A549 (cell line): ENCODE results near the gene TMEM120A. TPM values are rescaled to one million over a fixed set of nuclear protein-coding genes. Genes with fewer than 3 reads are reported as not detected.

ENCODE experiments used
- ATAC-seq, 2 experiments: fragments of 200-7000 bp in 1 of 2; fragments of >200 bp in 1 of 2; cut with Nextera tagmentation in 1 of 2; cut with Tn5 transposase in 1 of 2; 3 replicates each; pipeline versions ENCODE4 v1.8.0 to v1.9.1; 2018 to 2020; ENCODE audit warnings: mild to moderate bottlenecking in 1 of 2, moderate library complexity in 1 of 2
- CTCF ChIA-PET: fragments of 300-600 bp; sonication (Branson Sonifier 250); formaldehyde crosslinking; extraction: SDS; loops from one replicate; lab custom pipeline; 2021; ENCODE audit warnings: antibody characterized with exemption, inconsistent platforms; lab: Yijun Ruan, JAX
- POLR2A ChIA-PET: fragments of 350-600 bp; formaldehyde crosslinking; extraction: SDS; loops from one replicate; lab custom pipeline; 2021; ENCODE audit warnings: antibody characterized with exemption, inconsistent platforms; lab: Yijun Ruan, JAX
- DNase-seq, 2 experiments: peaks; one replicate each; pipeline versions ENCODE4 v3.0.0 to v3.0.0-alpha.2; 2011 to 2016; ENCODE audit warnings: low read depth in 1 of 2, low spot score in 1 of 2
- FAIRE-seq: peaks from 2 replicates; lab custom pipeline; 2011; peaks lifted over from hg19 to GRCh38; lab: Jason Lieb, UNC
- H3K27ac ChIP-seq, 2 experiments: fragments of >200 bp; sonication (Bioruptor Twin); formaldehyde crosslinking; 3 replicates each; pipeline ENCODE4 v1.5.1; 2016 to 2017
- H3K4me1 ChIP-seq: fragments of >200 bp; sonication (Bioruptor Twin); formaldehyde crosslinking; 3 replicates; pipeline ENCODE4 v1.6.1; 2016
- H3K4me2 ChIP-seq: fragments of >200 bp; sonication (Bioruptor Twin); formaldehyde crosslinking; 3 replicates; pipeline ENCODE4 v1.6.1; 2016
- H3K4me3 ChIP-seq: fragments of >200 bp; sonication (Bioruptor Twin); formaldehyde crosslinking; 3 replicates; pipeline ENCODE4 v1.5.1; 2016
- H3K9me3 ChIP-seq: fragments of >200 bp; sonication (Bioruptor Twin); formaldehyde crosslinking; 3 replicates; pipeline ENCODE4 v1.6.1; 2016
- BHLHE40 ChIP-seq: IDR thresholded peaks from 2 replicates; pipeline ENCODE4 v1.6.1; 2012; ENCODE audit warnings: low read depth, low read length, inconsistent platforms
- CEBPB ChIP-seq, 2 experiments: fragments of >200 bp in 1 of 2; sonication (Bioruptor Twin) in 1 of 2; formaldehyde crosslinking in 1 of 2; IDR thresholded peaks; 2 replicates each; pipeline ENCODE4 v1.6.1; 2012 to 2016
- EHMT2 ChIP-seq: fragments of 200-600 bp; sonication (generic); IDR thresholded peaks from 2 replicates; pipeline ENCODE4 v1.6.1; 2016; ENCODE audit warnings: antibody characterized with exemption, low read depth, mild to moderate bottlenecking, moderate library complexity
- EP300 ChIP-seq, 2 experiments: fragments of >200 bp; sonication (Bioruptor Twin); formaldehyde crosslinking; IDR thresholded peaks; 2 replicates in 1 of 2; 3 replicates in 1 of 2; pipeline ENCODE4 v1.6.1; 2016 to 2017
- ESRRA ChIP-seq: fragments of 150-350 bp; IDR thresholded peaks from 2 replicates; pipeline ENCODE4 v1.6.1; 2014; ENCODE audit warnings: mild to moderate bottlenecking, low read length, borderline replicate concordance
- FOSB ChIP-seq: fragments of 250-450 bp; sonication (Bioruptor Pico); IDR thresholded peaks from 2 replicates; pipeline ENCODE4 v1.5.0; 2020; ENCODE audit warnings: mild to moderate bottlenecking, moderate library complexity
- FOSL2 ChIP-seq, 2 experiments: fragments of 450-650 bp in 1 of 2; fragments of >200 bp in 1 of 2; sonication (Bioruptor Twin) in 1 of 2; formaldehyde crosslinking; IDR thresholded peaks; 2 replicates each; pipeline versions ENCODE4 v1.5.0 to v1.6.1; 2016 to 2020; ENCODE audit warnings: mild to moderate bottlenecking in 1 of 2, moderate library complexity in 1 of 2
- HDAC2 ChIP-seq: fragments of 200-600 bp; sonication (generic); IDR thresholded peaks from 2 replicates; pipeline ENCODE4 v1.6.1; 2016
- HOXB13 ChIP-seq: fragments of 250-450 bp; sonication (Bioruptor Pico); IDR thresholded peaks from 2 replicates; pipeline ENCODE4 v1.5.0; 2020; ENCODE audit warnings: low read depth, mild to moderate bottlenecking, moderate library complexity
- HOXB5 ChIP-seq: fragments of 250-450 bp; sonication (Bioruptor Pico); IDR thresholded peaks from 2 replicates; pipeline ENCODE4 v1.5.0; 2020; ENCODE audit warnings: mild to moderate bottlenecking, moderate library complexity
- JUNB ChIP-seq: fragments of >200 bp; sonication (Bioruptor Twin); formaldehyde crosslinking; IDR thresholded peaks from 2 replicates; pipeline ENCODE4 v1.6.1; 2016
- KDM1A ChIP-seq: fragments of 200-600 bp; sonication (generic); IDR thresholded peaks from 2 replicates; pipeline ENCODE4 v1.6.1; 2016; ENCODE audit warnings: low read depth, mild to moderate bottlenecking
- MAFK ChIP-seq: fragments of 450-650 bp; IDR thresholded peaks from 2 replicates; pipeline ENCODE4 v1.6.1; 2014; ENCODE audit not compliant: partially characterized antibody
- MYC ChIP-seq: IDR thresholded peaks from 2 replicates; pipeline ENCODE4 v1.6.1; 2012; ENCODE audit warnings: mild to moderate bottlenecking, inconsistent platforms, low read length, improper control_type of control experiment, borderline replicate concordance
- NFE2L2 ChIP-seq: fragments of 150-350 bp; conservative IDR thresholded peaks from 2 replicates; pipeline ENCODE4 v1.6.1; 2014; ENCODE audit warnings: low read length
- NR3C1 ChIP-seq: fragments of >200 bp; sonication (Bioruptor Twin); formaldehyde crosslinking; IDR thresholded peaks from 3 replicates; pipeline ENCODE4 v1.6.1; 2017
- PHF8 ChIP-seq: fragments of 200-600 bp; sonication (generic); IDR thresholded peaks from 2 replicates; pipeline ENCODE4 v1.6.1; 2016; ENCODE audit warnings: low read depth, mild to moderate bottlenecking, antibody characterized with exemption, moderate library complexity, borderline replicate concordance
- POLR2A ChIP-seq: IDR thresholded peaks from 2 replicates; pipeline ENCODE4 v1.6.1; 2012; ENCODE audit warnings: mild to moderate bottlenecking, low read length
- POLR2AphosphoS2 ChIP-seq: conservative IDR thresholded peaks from 2 replicates; pipeline ENCODE4 v1.6.1; 2012; ENCODE audit warnings: low read length, improper control_type of control experiment, inconsistent platforms
- RARB ChIP-seq: fragments of 250-450 bp; sonication (Bioruptor Pico); IDR thresholded peaks from 2 replicates; pipeline ENCODE4 v1.8.0; 2021; ENCODE audit warnings: mild to moderate bottlenecking, moderate library complexity
- RNF2 ChIP-seq: fragments of 200-600 bp; sonication (generic); IDR thresholded peaks from 2 replicates; pipeline ENCODE4 v1.6.1; 2016; ENCODE audit warnings: low read depth, mild to moderate bottlenecking, antibody characterized with exemption, moderate library complexity, borderline replicate concordance
- SREBF2 ChIP-seq: fragments of 450-650 bp; IDR thresholded peaks from 2 replicates; pipeline ENCODE4 v1.6.1; 2014; ENCODE audit warnings: mild to moderate bottlenecking, moderate library complexity
- TFCP2L1 ChIP-seq: fragments of 250-450 bp; sonication (Bioruptor Pico); IDR thresholded peaks from 2 replicates; pipeline ENCODE4 v1.5.0; 2021; ENCODE audit warnings: mild to moderate bottlenecking
- ZC3H11A ChIP-seq: fragments of 450-650 bp; IDR thresholded peaks from 2 replicates; pipeline ENCODE4 v1.6.1; 2014; ENCODE audit warnings: antibody characterized with exemption, mild to moderate bottlenecking
- ZNF302 ChIP-seq: fragments of 250-450 bp; sonication (Bioruptor Pico); IDR thresholded peaks from 2 replicates; pipeline ENCODE4 v1.9.0; 2021; ENCODE audit warnings: inconsistent platforms, mild to moderate bottlenecking, moderate library complexity
- ZSCAN20 ChIP-seq: fragments of 250-450 bp; sonication (Bioruptor Pico); IDR thresholded peaks from 2 replicates; pipeline ENCODE4 v1.8.0; 2022; ENCODE audit warnings: mild to moderate bottlenecking, moderate library complexity
- WGBS: methylation state at CpG from one replicate; pipeline ENCODE4 v1.1.6; 2017; ENCODE audit errors: missing lambda C conversion rate; 5-methylcytosine and 5-hydroxymethylcytosine counted together
- polyA plus RNA-seq, 4 experiments: library from polyadenylated mRNA; depleted of rRNA in 3 of 4; stranded (reverse); fragments of >200 nt; fragmentation: RNase III in 1 of 4; extraction: RNeasy Plus Mini Kit Qiagen cat#74134 plus additional on column Dnase treatment in 1 of 4; gene quantifications; 2 replicates in 3 of 4; 3 replicates in 1 of 4; pipeline ENCODE4 v1.2.3, GENCODE V29; 2011 to 2017
- TF ChIP-seq, protein P1 (sequence below): fragments of 200-600 bp; sonication (generic); IDR thresholded peaks from 2 replicates; pipeline ENCODE4 v1.6.1; 2016; ENCODE audit warnings: antibody characterized with exemption, mild to moderate bottlenecking, moderate library complexity
- TF ChIP-seq, protein P2 (sequence below): fragments of 450-650 bp; IDR thresholded peaks from 2 replicates; pipeline ENCODE4 v1.6.1; 2014; ENCODE audit warnings: antibody characterized with exemption
- TF ChIP-seq, protein P3 (sequence below): fragments of 250-450 bp; sonication (Bioruptor Pico); IDR thresholded peaks from 2 replicates; pipeline ENCODE4 v1.5.0; 2020; ENCODE audit warnings: low read depth, mild to moderate bottlenecking, moderate library complexity

TMEM120A gene
- polyA plus RNA-seq, 2 of the 4 experiments (the other 2 are of a cell fraction): 46.0 to 53.8 TPM

DNA sequence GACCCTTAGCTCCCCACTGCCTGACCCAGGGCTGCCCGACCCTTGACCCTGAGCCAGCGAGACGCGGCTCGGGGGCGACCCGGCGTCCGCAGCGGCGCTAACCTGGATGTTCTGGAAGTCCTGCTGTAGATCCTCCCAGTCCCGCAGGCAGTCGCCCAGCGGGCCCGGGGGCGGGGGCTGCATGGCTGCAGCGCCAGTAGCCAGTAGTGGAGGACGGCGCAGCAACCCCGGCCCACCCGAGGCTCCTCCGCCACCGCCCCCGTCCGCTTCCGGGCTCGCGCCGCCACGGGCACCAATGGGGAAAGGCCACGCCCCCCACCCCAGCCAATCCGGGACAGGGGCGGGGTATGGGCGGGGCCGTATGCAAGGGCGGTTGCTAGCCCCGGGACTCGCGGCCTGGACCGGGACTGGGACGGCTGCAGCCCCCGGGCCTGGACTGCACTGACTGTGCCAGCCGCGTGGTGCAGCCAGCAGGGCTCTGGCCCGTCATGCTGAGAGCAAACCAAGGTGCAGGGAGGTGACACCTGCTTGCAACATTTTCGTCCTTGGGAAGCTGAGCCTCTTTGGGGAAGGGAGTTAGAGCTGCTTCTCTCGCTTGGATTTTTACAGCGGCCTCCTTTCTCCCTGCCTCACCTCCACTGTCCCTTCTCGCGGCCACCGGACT, at the start of gene TMEM120A (continued):
- TF ChIP-seq, protein P1, sequence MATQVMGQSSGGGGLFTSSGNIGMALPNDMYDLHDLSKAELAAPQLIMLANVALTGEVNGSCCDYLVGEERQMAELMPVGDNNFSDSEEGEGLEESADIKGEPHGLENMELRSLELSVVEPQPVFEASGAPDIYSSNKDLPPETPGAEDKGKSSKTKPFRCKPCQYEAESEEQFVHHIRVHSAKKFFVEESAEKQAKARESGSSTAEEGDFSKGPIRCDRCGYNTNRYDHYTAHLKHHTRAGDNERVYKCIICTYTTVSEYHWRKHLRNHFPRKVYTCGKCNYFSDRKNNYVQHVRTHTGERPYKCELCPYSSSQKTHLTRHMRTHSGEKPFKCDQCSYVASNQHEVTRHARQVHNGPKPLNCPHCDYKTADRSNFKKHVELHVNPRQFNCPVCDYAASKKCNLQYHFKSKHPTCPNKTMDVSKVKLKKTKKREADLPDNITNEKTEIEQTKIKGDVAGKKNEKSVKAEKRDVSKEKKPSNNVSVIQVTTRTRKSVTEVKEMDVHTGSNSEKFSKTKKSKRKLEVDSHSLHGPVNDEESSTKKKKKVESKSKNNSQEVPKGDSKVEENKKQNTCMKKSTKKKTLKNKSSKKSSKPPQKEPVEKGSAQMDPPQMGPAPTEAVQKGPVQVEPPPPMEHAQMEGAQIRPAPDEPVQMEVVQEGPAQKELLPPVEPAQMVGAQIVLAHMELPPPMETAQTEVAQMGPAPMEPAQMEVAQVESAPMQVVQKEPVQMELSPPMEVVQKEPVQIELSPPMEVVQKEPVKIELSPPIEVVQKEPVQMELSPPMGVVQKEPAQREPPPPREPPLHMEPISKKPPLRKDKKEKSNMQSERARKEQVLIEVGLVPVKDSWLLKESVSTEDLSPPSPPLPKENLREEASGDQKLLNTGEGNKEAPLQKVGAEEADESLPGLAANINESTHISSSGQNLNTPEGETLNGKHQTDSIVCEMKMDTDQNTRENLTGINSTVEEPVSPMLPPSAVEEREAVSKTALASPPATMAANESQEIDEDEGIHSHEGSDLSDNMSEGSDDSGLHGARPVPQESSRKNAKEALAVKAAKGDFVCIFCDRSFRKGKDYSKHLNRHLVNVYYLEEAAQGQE: no peak
- TF ChIP-seq SREBF2: no peak
- no peak for TF ChIP-seq FOSL2 (IDR thresholded peaks at IDR 0.05)
- no peak for TF ChIP-seq FOSL2 (CRISPR knock-in tag; IDR thresholded peaks at IDR 0.05)
- TF ChIP-seq MAFK: no peak
- no peak for TF ChIP-seq NR3C1
- no peak for TF ChIP-seq EHMT2
- TF ChIP-seq KDM1A: peak; percentile 50; the same call in 1 of the 2 replicates
- no peak for TF ChIP-seq POLR2AphosphoS2
- TF ChIP-seq RARB (CRISPR knock-in tag): no peak
- TF ChIP-seq ZC3H11A: no peak
- no peak for TF ChIP-seq ZSCAN20 (CRISPR knock-in tag)
- TF ChIP-seq POLR2A: peak; percentile 76
- no peak for TF ChIP-seq TFCP2L1 (CRISPR knock-in tag)
- TF ChIP-seq BHLHE40: no peak
- no peak for TF ChIP-seq MYC
- peak; percentile 75; the same call in 1 of the 2 replicates for TF ChIP-seq HDAC2
- no peak for TF ChIP-seq ESRRA
- TF ChIP-seq JUNB: no peak

DNA sequence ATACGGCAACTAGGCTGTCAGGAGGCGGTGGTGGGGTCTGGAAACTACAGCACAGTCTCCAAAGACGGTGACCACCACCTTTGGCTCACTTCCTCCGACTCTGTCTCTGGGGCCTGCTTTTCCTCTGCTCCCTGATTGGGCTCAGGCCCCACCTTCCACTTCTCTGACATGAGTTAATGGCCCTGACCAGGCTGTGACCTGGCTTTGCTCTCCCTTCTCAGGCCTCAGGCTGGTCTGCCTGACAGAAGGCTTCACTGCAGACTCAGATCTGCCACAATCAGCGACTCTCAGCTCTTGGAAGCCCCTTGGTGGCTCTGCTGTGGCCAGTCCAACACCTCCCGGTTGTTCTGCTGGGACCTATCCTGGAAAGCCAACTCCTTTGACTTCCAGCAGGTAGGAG, 45.7 kb upstream of the TMEM120A start:
- H3K4me1 ChIP-seq: peaks cover 7% of the 10 kb centered on the region; the same call in 2 of the 3 replicates
- FAIRE-seq (no peak), ATAC-seq (no peak), DNase-seq (no peak)
- TF ChIP-seq, protein P2, sequence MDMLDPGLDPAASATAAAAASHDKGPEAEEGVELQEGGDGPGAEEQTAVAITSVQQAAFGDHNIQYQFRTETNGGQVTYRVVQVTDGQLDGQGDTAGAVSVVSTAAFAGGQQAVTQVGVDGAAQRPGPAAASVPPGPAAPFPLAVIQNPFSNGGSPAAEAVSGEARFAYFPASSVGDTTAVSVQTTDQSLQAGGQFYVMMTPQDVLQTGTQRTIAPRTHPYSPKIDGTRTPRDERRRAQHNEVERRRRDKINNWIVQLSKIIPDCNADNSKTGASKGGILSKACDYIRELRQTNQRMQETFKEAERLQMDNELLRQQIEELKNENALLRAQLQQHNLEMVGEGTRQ: no peak
- TF ChIP-seq NFE2L2: no peak
- no peak overlapping the region for H3K27ac ChIP-seq
- H3K4me2 ChIP-seq: no peak overlapping the region
- no peaks in the 10 kb centered on the region for H3K9me3 ChIP-seq
- ChIA-PET POLR2A (no interaction called here), CTCF (interaction anchor here (0.8 to 3.1 kb wide), 3 partner anchors 20 to 223 kb away, joined by 3 to 18 read pairs (median 4); no protein-coding TSS in a partner anchor)
- H3K4me3 ChIP-seq: no peak overlapping the region
- 94% methylated on average over 6 of the region's 6 CpGs for WGBS

DNA sequence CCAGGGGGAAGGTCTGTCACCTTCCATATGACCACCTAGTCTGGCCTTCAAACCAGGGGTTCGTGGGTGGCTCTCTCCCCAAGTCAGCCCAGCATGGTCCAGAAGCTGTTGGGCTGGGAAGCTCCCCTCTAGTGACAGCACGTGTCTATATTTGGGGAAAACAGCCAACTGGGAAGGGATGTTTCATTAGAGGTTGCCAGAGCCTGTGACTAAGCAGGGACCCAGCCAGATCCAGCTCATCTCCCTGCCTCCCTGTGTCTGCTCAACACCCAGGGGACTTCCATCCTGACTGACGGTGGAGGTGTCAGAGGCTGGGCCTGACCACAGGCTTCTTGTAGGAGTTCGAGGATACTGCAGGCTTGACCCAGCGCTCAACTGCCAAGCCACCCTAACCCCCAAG, 42.9 kb upstream of the TMEM120A start:
- DNase-seq (peak in 1 of 2 experiments; percentile 17), ATAC-seq (peak; percentile 20 to 58; a peak in 3 of 6 replicates), FAIRE-seq (no peak)
- H3K9me3 ChIP-seq: no peaks in the 10 kb centered on the region
- CTCF ChIA-PET: interaction anchor here (0.7 to 3.1 kb wide), 4 partner anchors 8 to 92 kb away, joined by 3 to 18 read pairs (median 4); no protein-coding TSS in a partner anchor
- no peak overlapping the region for H3K27ac ChIP-seq
- no peak for TF ChIP-seq ZNF302 (CRISPR knock-in tag)
- no peak for TF ChIP-seq HDAC2
- no peak for TF ChIP-seq HOXB13 (CRISPR knock-in tag)
- TF ChIP-seq CEBPB (IDR thresholded peaks at IDR 0.05): no peak
- TF ChIP-seq RNF2: no peak
- no peak for TF ChIP-seq POLR2A
- no peak for TF ChIP-seq EP300 (IDR thresholded peaks at IDR 0.05)
- no peak for TF ChIP-seq SREBF2
- TF ChIP-seq HOXB5 (CRISPR knock-in tag): no peak
- TF ChIP-seq EHMT2: no peak
- no peak for TF ChIP-seq FOSB
- TF ChIP-seq, protein P3, sequence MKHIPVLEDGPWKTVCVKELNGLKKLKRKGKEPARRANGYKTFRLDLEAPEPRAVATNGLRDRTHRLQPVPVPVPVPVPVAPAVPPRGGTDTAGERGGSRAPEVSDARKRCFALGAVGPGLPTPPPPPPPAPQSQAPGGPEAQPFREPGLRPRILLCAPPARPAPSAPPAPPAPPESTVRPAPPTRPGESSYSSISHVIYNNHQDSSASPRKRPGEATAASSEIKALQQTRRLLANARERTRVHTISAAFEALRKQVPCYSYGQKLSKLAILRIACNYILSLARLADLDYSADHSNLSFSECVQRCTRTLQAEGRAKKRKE (CRISPR knock-in tag): no peak
- TF ChIP-seq PHF8: no peak
- no peak for TF ChIP-seq BHLHE40
- no peak for TF ChIP-seq KDM1A
- 100% methylated on average over 1 of the region's 5 CpGs for WGBS
- POLR2A ChIA-PET: interaction anchor here (1.6 kb wide), 1 partner anchor 11 kb away, joined by 7 read pairs; the partner anchor contains the start of genes MDH2 and STYXL1
- H3K4me2 ChIP-seq: no peak overlapping the region
- no peak overlapping the region for H3K4me3 ChIP-seq
- H3K4me1 ChIP-seq: peaks cover 7% of the 10 kb centered on the region; the same call in 2 of the 3 replicates
